Limb (tissue), 2 donors: ENCODE measurements around the gene KRT15.
A peak's percentile ranks its signal among the peaks of the same experiment; 100 is the strongest.
"Not testable (repeated sequence)": the region's sequence is repeated elsewhere in the genome, so short reads cannot be mapped to it uniquely, and the experiment has no call there.

Experiments used
- DNase-seq, 2 donors: peaks; one replicate each; pipeline ENCODE4 v3.0.0-alpha.2; 2016; ENCODE audit errors: extremely low spot score in 2 of 2

The KRT15 gene

GRCh38 chr17:41544491-41544892 is 25.8 kb upstream of the KRT15 start:
- peak in 1 of 2 donors; percentile 27 for DNase-seq

DNA sequence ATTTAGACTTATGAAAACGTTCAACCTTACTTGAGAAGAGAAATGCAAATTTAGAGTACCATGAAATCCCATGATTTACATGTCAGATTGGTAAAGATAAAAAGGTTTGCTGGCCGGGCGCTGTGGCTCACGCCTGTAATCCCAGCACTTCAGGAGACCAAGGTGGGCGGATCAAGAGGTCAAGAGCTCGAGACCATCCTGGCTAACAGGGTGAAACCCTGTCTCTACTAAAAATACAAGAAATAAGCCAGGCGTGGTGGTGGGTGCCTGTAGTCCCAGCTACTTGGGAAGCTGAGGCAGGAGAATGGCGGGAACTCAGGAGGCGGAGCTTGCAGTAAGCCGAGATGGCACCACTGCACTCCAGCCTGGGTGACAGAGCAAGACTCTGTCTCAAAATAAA is 24.1 kb upstream of the KRT15 start:
- not testable (repeated sequence) for DNase-seq

GRCh38 chr17:41542357-41542756 is 23.7 kb upstream of the KRT15 start:
- DNase-seq: no peak

GRCh38 chr17:41540921-41541625 is 22.4 kb upstream of the KRT15 start:
- DNase-seq: no peak

GRCh38 chr17:41539979-41540701 is 21.4 kb upstream of the KRT15 start:
- no peak for DNase-seq

DNA sequence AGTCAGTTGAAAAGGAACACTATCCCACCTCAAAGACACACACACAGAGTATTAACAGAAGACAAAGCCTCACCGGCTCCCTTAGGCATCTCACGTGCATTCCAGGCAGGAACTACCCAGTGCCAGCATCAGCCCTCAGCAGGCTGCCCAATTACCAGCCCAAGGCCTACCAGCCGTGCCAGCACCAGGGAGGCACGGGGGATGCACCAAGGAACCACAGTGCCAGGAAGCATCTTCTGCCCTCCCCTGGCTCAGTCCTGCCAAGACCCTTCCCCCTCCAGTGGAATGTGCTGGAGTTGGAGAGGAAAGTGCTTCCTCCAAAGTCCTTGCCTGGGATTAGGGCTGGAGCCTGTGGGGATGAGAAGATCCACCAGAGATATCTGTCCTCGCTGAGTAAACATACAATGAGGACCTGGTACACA is 20.4 kb upstream of the KRT15 start:
- DNase-seq: no peak

- DNase-seq: no peak
These were observed 19.9 kb upstream of the KRT15 start for GRCh38 chr17:41538565-41538991.

- no peak for DNase-seq
These were observed 19.3 kb upstream of the KRT15 start for GRCh38 chr17:41537990-41538389.

GRCh38 chr17:41537614-41537954 is 18.9 kb upstream of the KRT15 start:
- DNase-seq: no peak

- DNase-seq: no peak
These were observed 18.3 kb upstream of the KRT15 start for GRCh38 chr17:41536741-41537613.

DNA sequence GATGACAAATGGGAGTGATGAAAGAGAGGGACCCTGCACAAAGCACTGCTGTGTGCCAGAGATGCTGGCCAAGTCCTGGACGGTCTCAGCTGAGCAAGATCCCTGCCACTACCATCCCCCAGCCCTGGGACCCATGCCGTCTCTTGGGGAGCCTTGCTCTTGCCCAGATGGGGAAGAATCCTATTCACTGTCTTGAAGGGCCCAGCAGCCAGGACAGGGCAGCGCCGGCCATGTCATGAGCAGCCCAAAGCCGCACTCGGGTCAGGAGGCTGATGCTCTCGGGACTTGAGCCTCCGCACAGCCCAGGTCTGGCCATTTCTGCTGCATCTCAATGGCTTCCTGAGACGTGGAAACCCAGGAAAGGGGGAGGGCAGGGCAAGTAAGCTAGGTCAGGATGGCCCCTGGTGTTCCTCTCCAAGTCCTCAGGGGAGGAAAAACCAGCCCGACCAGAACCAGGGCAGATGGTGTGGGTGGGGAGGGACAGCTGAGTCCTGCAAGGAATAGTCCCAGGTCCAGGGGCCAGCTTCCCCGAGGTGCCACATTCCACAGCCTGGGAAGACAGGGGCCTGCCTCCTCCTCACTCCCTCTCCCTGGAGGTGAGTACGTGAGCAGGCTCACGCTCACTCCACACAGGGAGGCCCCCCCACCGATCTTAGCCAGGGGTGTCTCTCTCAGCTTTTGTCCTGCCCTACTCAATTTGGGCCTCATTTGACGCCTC is 17.2 kb upstream of the KRT15 start:
- no peak for DNase-seq

DNA sequence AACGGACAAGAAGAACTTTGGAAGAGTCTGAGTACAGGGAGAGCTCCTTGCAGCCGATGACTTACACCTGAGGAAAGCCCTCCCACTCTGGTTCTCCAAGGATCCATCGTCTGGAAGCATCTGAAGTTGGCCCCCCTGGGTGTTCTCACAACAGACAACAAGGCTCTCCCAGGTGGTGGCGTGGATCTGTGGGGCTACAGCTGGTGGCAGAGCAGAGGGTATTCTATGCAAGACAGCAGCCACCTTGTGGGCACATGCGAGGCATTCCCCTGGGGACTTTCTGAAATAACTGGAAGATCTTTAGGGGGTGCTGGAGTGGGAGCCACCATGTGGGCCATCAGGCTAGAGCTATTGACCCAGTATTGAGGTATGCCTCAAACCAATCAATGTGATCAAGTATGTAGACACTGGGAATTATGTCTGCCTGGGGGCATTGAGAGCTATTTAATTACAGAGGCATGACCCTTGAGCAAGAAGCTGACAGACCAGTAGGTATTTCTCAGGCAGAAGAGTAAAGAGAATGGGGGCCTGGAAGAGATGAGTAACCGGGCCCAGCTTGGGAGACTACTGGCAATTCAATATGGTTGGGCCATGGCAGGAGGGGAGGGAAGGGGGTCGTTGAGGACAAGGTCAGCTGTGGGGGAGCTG is 16.3 kb upstream of the KRT15 start:
- no peak for DNase-seq

GRCh38 chr17:41533613-41534012 is 14.9 kb upstream of the KRT15 start:
- DNase-seq: no peak

DNA sequence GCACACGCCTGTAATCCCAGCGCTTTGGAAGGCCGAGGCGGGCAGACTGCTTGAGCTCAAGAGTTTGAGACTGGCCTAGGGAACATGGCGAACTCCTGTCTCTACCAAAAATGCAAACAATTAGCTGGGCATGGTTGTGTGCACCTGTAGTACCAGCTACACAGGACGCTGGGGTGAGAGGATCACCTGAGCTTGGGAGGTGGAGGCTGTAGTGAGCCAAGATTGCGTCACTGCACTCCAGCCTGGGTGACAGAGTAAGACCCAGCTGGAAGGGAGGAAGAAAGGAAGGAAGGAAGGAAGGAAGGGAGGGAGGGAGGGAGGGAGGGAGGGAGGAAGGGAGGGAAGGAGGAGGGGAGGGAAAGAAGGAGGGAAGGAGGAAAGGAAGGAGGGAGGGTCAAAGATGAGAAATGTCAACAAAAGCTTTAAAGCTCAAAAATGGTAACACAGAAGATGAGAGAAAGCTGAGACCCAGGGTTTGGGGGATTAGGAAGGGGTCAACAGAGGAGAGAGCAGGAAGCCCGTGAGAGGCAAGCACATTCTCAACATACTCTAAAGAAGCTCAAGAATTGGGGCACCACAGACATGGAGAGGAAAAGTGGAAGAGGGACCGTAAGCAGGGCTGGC is 14.4 kb upstream of the KRT15 start:
- DNase-seq: no peak

DNA sequence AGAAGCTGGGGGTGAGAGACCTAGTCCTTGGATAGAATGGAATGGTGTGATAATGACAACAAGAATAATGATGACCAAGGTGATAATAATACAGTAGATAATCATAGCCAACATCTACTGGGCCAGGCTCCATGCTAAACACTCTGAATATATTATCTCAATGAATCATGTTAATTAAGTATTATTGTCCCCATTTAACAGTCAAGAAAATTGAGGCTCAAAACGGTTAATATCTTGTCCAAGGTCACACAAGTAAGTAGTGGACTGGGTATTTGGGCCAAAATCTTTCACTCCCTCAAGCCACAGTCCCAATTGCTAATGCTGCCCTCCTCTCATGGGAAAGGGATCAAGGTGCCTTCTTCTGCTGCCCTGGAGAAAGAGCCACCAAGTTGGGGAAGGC is 13.3 kb upstream of the KRT15 start:
- DNase-seq: no peak

DNA sequence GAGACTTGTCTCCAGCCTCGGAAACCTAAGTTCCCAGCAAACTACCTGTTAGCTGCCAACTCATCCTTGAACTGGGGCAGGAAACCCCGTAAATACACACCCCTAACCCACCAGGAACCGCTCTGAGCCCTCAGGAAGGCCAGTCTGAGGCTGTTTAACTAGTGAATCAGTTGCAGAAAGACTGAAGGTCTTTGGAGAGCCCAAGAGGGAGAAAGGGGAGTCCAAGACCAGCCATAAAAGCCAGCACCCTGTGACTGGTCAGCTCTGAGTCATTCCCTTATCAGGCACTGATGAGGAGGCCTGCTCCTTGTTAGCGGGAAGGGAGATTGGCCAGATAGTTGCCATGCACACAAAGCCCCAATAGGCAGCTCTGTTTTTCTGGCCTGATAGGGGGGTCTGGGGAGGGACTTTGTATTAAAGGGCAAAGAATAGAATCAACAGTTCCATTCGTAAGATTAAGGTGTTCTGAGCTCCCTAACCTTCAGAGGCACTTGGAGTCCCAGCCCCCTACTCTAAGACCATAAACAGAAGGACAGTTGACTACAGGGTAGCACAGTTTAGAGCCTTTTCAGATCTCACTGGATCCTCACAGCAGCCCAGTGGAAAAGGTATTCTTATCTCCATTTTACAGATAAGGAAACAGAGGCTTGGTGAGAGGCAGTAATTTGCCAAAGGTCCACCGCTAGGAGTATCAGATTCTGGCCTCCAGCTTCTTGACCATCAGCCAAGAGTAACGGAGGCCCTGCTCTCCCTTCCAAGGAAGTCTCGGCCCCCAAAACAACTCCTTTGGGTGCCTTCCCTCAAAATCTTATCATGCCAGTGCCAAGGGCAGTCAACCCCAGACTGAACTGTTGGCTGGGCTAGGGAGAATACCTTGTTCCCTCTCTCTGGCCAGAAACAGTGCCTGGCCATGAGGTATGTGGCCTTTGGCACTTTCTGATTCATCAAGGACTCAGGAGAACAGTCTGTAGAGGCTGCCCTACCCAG is 11.7 kb upstream of the KRT15 start:
- no peak for DNase-seq

- no peak for DNase-seq
These were observed 10.8 kb upstream of the KRT15 start for GRCh38 chr17:41529491-41529915.

- no peak for DNase-seq
These were observed 10.3 kb upstream of the KRT15 start for GRCh38 chr17:41528959-41529353.
